Hypothalamus (tissue), 51 donors: ENCODE measurements around the gene FNDC4.
A peak's percentile ranks its signal among the peaks of the same experiment; 100 is the strongest.
"Not testable (repeated sequence)": the region's sequence is repeated elsewhere in the genome, so short reads cannot be mapped to it uniquely, and the experiment has no call there.

ENCODE experiments used
- DNase-seq, 51 donors: peaks; one replicate each; lab custom pipeline; 2025; lab: John Stamatoyannopoulos, UW

Gene FNDC4, protein sequence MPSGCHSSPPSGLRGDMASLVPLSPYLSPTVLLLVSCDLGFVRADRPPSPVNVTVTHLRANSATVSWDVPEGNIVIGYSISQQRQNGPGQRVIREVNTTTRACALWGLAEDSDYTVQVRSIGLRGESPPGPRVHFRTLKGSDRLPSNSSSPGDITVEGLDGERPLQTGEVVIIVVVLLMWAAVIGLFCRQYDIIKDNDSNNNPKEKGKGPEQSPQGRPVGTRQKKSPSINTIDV

DNA sequence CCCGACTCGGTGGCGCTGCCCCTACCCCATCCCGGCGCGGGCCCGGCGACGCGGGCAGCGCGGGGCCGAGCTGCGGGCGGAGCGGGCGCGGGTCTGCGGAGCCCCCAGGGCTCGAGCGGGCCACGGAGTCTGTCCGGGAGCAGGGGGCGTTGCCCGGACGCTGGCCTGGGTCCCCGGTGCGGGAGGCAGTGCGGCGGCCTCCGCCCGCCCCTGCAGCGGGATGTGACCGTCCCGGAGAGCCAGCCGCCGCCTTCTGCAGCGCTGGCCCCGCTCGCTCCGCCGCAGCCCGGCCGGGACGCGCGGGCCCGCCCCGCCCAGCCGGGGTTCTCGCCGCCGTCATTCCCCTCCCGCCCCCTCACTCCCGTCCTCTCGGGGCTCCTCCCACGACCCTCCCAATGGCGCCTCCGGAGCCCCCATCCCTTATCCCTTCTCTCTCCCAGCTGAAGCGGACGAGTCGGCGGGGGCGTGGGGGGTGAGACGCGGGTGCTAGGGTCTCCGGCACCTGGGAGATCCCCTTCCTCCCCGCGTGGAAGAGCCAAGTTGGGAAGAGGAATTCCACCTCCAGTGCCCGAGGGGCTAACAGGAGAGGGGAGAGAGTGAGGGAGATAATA is at the start of gene FNDC4:
Gene FNDC4 (minus strand): TSS at position 257 of the 611 bp plus-strand sequence. CDS start 521 bp downstream, outside the sequence.
- DNase-seq = peak in 19 of 51 donors; percentile 3 to 50 (median 21)

DNA sequence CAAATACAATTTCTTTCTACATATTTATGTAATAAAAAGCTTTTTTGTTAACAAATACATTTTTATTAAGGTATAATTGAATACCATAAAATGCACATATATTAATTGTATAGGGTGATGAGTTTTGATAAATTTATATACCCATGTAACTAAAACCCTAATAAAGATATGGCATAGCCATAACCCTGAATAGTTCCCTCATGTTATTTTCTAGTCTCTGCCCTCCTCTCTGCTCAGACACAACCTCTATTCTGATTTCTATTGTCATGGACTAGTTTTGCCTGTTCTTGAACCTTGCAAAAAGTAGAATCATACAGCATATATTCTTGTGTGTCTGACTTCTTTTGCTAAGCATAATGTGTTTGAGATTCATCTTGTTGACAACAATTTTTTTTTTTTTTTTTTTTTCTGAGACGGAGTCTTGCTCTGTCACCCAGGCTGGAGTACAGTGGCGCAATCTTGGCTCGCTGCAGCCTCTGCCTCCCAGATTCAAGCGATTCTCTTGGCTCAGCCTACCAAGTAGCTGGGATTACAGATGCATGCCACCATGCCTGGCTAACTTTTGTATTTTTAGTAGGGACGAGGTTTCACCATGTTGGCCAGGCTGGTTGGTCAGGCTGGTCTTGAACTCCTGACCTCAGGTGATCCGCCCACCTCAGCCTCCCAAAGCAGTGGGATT is 49.3 kb upstream of the FNDC4 start:
- no peak for DNase-seq

DNA sequence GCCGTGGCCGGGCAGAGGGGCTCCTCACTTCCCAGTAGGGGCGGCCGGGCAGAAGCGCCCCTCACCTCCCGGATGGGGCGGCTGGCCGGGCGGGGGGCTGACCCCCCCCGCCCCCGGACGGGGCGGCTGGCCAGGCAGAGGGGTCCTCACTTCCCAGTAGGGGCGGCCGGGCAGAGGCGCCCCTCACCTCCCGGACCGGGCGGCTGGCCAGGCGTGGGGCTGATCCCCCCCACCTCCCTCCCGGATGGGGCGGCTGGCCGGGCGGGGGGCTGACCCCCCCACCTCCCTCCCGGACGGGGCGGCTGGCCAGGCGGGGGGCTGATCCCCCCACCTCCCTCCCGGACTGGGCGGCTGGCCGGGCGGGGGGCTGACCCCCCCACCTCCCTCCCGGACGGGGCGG is 44.6 kb upstream of the FNDC4 start:
- DNase-seq = not testable (repeated sequence)

DNA sequence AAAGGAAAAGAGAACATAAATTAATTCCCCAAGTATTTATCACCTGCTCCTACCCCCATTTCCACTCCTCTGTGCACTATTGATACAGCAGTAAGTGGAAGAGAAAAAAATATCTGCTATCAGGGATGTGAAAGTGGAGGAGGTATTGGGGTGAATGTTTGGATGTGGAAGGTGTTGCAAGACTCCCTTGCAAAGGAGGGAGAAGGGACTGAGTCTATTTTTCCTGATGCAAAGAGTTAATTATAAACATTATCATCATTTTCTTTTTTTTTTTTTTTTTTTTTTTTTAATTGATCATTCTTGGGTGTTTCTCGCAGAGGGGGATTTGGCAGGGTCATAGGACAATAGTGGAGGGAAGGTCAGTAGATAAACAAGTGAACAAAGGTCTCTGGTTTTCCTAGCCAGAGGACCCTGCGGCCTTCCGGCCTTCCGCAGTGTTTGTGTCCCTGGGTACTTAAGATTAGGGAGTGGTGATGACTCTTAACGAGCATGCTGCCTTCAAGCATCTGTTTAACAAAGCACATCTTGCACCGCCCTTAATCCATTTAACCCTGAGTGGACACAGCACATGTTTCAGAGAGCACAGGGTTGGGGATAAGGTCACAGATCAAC is 43.9 kb upstream of the FNDC4 start:
- not testable (repeated sequence) for DNase-seq

DNA sequence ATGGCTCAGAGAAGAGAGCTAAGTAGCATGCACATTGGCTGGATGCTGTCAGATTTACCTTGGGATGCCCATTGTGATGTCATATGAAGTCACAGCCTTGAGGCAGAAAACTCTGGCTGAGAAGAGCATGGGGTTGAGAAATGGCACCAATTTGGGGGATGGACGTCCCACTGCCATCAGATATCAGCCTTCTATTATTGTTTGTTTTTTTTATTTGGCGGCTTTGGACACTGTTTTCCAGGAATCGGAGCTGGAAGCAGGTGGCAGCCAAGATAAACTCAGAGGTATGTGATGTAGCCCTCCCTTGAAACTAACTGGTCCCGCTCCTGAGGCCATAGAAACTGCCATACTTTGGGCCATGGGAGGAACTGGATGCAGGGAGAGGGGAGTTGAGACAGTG is 42.3 kb upstream of the FNDC4 start:
- DNase-seq = no peak

DNA sequence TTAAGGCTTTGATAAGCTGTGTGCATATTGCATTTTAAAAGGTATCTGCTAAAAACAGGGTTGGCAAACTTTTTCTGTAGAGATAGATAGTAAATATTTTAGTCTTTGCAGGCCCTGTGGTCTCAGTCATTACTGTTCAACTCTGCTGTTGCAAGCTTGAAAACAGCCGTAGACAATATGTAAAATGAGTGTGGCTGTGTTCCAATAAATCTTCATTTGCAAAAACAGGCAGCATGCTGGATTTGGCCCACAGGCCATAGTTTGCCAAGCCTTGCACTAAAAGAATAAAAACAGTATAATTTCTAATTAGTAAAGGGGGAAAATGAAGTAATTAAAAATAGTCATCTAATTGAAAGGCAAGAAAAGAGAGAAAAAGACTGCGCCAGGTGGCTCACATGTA is 37.0 kb upstream of the FNDC4 start:
- DNase-seq = no peak

DNA sequence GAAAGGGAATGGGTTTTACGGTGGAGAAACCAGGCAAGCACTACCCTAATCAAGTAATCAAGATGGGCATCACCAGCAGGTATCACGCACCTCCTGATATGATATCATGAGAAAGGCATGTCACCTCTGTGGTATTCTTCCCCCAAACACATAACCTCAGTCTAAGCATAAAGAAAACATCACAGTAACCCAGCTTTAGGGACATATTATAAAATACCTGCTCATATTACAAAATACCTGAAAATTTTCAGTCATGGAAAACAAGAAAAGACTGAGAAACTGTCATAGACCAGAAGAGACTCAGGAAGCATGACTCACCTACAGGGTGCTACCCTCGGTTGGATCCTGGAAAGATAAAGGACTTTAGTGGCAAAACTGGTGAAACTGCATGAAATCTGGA is 32.2 kb upstream of the FNDC4 start:
- DNase-seq = no peak

DNA sequence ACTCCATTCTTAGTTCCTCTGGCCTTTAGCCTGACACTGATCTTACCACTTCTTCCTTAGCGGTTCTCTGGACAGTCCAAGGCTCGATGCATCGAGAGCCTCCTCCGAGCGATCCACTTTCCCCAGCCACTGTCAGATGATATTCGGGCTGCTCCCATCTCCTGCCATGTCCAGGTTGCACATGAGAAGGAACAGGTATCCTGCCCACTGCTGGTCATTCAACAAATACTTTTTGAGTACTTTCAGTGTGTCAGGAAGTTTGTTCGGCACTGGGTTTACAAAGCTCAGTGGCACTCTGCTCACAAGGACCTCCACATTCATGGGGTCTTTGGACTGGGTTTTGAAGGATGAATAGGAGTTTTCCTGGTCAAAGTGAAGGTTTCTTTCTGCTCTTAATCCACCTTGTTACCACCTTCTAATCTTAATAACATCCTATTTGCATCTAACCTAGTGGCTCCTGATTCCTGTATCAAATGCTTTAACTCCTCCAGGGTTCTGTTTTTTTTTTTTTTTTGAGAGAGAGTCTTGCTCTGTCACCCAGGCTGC is 27.5 kb upstream of the FNDC4 start:
- DNase-seq = no peak

DNA sequence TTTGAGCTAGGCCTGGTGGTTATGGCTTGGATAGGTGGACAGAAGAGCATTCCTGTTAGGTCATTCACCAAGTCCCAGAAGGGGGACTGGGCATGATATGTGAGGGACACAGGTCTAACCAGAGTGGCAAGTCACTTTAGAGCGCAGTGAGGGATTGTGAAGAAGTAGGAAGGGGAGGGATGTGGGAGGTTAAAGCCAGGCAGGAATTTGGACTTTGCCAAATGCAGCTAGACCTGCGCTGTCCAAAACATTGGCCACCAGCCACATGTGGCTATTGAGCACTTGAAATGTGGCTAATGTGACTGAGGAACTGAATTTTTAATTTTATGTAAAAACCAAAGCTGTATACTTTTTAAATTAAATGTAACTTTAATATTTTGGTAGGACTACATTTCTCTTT is 25.3 kb upstream of the FNDC4 start:
- DNase-seq = no peak

DNA sequence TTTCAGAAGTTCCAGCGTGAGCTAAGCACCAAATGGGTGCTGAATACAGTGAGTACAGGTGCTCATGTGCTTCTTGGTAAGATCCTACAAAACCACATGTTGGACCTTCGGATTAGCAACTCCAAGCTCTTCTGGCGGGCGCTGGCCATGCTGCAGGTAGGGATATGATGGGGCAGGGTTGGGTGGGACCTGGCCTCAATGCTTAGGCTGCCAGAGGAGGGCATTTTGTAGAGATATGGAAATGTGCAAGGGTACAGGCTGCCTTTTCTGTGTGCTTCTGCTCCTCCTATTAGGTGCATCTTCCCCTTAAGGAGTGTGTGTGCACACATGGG is 23.7 kb upstream of the FNDC4 start:
- no peak for DNase-seq

DNA sequence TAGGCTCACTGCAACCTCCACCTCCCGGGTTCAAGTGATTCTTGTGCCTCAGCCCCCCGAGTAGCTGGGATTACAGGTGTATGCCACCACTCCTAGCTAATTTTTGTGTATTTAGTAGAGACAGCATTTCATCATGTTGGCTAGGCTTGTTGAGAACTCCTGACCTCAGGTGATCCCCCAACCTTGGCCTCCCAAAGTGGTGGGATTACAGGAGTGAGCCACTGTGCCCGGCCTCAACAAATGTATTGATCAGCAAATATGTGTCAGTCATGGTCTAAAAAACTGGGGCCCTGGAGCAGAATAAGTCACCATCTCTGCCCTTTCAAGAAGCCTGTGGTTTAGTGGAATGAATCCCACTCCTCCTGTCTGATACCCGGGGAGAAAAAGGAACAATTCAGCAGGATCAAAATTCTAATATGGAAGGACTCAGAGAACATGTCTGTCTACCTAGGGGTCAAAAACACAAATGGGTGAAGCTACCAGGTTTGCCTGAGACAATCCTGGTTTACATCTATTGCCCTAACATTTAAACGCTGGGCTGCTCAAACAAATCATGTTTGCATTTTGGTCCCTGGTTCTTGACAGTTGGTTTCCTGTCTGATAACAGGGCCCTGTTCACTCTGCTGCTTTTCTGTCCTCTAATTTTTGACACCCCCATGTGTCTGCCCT is 23.2 kb upstream of the FNDC4 start:
- DNase-seq = no peak

DNA sequence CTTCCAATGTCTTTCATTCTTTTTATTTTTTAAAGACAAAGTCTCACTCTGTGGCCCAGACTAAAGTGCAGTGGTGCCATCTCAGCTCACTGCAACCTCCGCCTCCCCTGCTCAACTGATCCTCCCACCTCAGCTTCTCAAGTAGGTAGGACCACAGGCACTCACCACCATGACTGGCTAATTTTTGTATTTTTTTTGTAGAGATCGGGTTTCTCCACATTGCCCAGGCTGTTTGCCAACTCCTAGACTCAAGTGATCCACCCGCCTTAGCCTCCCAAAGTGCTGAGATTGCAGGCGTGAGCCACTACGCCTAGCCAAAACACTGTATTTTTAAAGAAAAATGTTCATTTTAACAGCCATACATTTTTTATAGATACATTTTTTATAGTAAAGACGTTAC is 14.3 kb upstream of the FNDC4 start:
- no peak for DNase-seq

DNA sequence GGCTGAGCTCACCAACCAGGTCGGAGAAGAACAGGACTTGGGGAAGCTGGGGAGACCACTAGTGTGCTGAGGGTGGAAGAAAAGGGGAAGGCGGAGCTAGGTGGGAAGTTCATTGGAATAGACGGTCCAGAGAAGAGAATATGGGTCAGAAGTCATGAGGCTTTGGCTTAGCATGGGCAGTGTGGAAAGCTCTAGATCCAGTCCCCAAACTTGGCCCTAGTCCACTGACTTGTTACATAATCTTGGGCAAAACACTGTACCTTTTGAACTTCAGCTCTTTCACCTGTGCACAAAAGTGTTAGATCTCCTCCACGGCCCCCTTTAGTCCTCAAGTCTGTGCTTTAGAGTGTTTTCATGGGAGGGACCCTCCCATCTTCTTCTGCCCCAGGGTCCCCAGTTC is 12.3 kb upstream of the FNDC4 start:
- no peak for DNase-seq

DNA sequence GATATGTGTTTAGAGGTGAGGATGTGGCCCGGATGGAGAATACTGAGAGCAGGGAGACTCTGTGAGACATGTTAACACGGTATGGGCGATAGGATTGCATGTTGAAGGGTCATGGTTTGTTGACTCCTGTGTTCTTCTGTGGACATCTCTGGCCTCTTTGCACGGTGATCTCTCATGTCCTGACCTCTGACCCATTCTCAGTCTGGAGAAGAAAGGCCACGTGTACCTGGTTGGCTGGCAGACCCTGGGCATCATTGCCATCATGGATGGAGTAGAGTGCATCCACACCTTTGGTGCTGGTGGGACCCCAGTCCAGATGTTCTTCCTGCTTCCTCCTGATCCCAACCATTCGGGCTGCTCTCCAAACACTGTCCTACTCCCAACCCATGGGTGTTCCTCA is 11.6 kb upstream of the FNDC4 start:
- DNase-seq = no peak

DNA sequence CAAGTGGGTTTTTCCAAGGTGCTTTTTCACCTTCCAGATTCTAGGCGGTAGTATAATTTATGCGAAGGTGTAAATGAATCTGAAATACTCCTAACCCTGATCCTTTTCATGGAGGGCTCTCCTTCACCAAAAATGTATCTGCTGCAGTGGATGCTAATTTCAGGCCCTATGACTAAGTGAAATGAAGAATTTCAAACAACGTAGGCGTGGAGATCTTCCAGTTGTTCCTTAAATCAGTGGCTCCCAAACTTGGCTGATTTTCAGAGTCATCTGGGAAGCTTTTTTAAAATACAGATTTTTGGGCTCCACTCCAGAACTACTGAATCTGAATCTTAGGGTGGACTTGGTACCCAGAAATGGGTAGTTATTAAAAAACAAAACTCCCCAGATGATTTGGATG is 7.1 kb upstream of the FNDC4 start:
- no peak for DNase-seq

DNA sequence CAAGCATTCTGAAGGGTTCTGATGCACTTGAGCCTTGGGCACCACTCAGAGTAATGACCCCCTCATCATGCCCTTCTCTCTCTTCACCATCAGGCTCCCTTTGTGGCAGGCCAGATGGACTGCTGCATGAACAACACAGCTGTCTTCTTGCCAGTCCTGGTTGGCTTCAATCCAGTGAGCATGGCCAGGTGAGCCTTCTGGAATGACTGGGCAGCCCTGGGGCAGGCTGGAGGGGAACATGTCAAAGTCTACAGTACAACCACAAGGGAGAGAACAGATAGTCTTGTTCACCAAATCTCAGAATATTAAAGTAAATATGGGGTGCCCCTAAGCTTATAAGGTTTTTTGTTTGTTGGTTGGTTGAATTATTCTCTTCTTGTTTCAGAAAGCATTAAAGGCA is 6.0 kb upstream of the FNDC4 start:
- DNase-seq = no peak

DNA sequence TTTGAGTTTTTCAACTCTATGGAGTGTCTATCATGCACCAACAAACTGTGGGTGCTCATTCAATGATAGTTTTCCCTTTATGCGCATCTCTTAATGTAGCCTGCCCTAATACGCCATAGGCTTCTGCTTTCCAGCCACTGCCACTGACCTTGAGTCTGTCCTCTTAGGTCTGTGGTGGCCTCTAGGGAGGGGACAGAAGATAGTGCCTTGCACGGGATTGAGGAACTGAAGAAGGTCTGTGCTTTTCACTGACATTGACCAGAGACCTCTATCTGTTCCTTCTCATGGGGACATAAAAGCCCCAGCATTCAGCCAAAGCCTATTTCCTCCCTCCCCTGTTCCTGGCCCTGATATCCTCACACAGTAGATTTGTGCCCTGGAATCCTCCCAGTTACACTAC is 4.0 kb upstream of the FNDC4 start:
- DNase-seq = no peak

DNA sequence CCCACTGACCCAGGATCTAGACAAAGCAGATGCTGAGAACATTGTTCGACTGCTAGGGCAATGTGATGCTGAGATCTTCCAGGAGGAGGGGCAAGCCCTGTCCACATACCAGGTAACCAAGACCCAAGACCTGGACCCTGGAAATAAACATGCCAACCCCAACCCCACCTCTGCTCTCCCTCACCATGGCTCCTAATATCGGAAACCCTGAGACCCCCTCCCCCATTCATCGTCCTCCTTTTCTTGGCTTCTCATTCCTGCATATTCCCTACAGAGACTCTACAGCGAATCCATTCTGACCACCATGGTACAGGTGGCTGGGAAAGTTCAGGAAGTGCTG is 2.3 kb upstream of the FNDC4 start:
- no peak for DNase-seq

DNA sequence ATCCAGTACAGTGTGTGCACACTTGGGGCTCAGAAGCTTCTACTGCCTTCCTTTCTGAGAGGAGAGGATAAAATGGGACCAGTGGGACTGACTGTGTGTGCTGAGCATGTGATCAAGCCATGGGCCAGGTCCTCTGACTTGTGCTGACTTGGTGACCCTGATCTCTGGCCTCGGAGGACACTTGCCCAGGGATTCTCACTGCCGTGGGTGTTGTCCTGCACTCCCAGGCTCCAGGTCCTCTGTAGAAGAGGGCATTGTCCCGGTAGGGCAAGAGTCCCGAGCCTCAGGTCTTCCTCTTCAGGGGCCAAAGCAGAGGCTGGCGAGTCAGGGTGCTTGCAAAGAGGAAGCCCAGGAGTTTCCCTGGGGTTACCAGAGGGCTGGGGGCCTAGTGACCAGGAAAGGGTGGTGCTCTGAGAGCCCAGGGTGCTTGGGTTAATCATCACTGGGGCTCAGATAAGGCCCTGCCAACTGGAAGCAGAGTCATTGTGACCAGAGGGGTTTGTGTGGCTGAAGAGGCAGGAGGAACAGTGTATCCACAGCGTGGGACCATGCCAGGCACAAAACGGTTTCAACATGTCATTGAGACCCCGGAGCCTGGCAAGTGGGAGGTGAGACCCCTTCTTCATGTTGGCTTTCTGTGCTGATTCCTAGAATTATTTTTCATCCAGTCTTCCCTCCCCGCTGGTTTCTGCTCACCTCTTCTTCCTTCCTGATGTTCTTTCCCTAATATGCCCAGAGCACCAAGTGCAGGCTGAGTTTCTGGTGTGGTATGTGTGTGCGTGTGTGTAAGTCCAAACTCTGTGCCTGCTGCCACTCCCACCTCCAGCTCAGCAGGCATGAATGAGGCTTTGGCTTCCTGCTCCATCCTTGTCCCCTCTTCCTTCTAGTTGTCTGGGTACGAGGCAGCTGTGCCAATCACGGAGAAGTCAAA is 1.6 kb upstream of the FNDC4 start, which contains the start of gene GCKR:
Gene GCKR (plus strand): TSS at position 483 of the 931 bp plus-strand sequence. CDS start 66 bp downstream, at position 549.
- no peak for DNase-seq

DNA sequence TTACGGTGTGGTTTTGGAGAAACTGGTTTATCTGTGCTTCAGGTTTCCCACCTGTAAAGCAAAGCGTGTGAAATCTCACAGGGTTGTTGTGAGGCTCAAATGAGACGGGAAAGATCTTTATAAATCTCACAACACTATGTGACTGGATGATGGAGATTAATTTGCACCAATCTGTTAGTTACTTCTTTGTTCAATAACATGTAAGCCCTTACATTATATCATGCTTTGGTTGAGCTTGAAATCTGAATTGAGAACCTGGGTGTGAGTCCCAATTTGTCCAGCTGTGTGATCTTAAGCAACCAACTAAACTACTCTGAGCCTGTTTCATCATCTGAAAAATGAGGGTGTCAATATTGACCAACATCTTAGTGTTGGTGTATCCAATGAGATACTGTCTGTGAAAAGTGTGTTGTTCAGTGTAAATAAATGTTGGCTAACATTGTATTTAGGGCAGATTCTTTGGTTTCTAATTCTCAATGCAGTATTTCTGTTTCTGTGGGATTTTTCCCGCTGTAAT is 898 bp upstream of the FNDC4 start:
- DNase-seq = no peak
